ENCODE results near the gene OCLN. TPM values are rescaled to one million over a fixed set of nuclear protein-coding genes. Genes with fewer than 3 reads are reported as not detected.
A peak's percentile ranks its signal among the peaks of the same experiment; 100 is the strongest.

The OCLN gene
- total and polyA plus RNA-seq, 2 experiments from 2014 or later: 14.3 to 61.6 TPM

- Histone ChIP-seq H4K20me1 (replicated peaks; ENCODE audit: insufficient read depth) (0 out of 2 replicates have a peak, but pooled peaks cover 5% of the 10 kb centered on the region), H3K4me3 (no peak overlapping the region), H3K27me3 (ENCODE audit: insufficient read depth) (no peaks in the 10 kb centered on the region), H2AFZ (no peak overlapping the region), H3K36me3 (ENCODE audit: insufficient read depth) (no peaks in the 10 kb centered on the region), H3K9me2 (ENCODE audit: insufficient read depth) (no peaks in the 10 kb centered on the region), H3K4me2 (no peak overlapping the region), H3K4me1 (ENCODE audit: insufficient read depth) (peaks cover 6% of the 10 kb centered on the region), H3F3A (replicated peaks; ENCODE audit: low read depth) (no peaks in the 10 kb centered on the region), H3K27ac (ENCODE audit: low read depth) (no peak overlapping the region), H3K79me2 (replicated peaks; ENCODE audit: insufficient read depth) (peaks cover 3% of the 10 kb centered on the region; the same call in 1 of the 2 replicates)
- peaks cover 14% of the 10 kb centered on the region; the same call in 2 of the 3 replicates for H3K36me3 Mint-ChIP-seq (ENCODE audit: low read depth)
- no peak for TF ChIP-seq STAT1 (IDR thresholded peaks at IDR 0.05; ENCODE audit: unreplicated experiment)
- ATAC-seq (no peak), DNase-seq (ENCODE audit: low spot score) (no peak)
- peaks cover 2% of the 10 kb centered on the region for H3K27me3 Mint-ChIP-seq (ENCODE audit: insufficient read depth, low read depth, poor library complexity)
- no peak overlapping the region for H3K27ac Mint-ChIP-seq
- no peak overlapping the region for H3K4me3 Mint-ChIP-seq
- no peaks in the 10 kb centered on the region for H3K9me3 Mint-ChIP-seq
- peaks cover 25% of the 10 kb centered on the region for H3K4me1 Mint-ChIP-seq
Observed at GRCh38 chr5:69526660-69527059, 34.1 kb downstream of the OCLN start.

GRCh38 chr5:69527128-69527770 is 34.7 kb downstream of the OCLN start:
- no peak overlapping the region for H2AFZ ChIP-seq
- H3K4me1 ChIP-seq (ENCODE audit: insufficient read depth): peaks cover 6% of the 10 kb centered on the region
- H3K4me3 ChIP-seq: no peak overlapping the region
- no peak overlapping the region for H3K4me2 ChIP-seq
- no peaks in the 10 kb centered on the region for H3K36me3 ChIP-seq (ENCODE audit: insufficient read depth)
- Mint-ChIP-seq H3K9me3 (no peaks in the 10 kb centered on the region), H3K27ac (peak overlapping the region; percentile 56; the same call in 1 of the 2 replicates), H3K4me3 (no peak overlapping the region; the same call in 2 of the 3 replicates), H3K4me1 (peaks cover 25% of the 10 kb centered on the region), H3K36me3 (ENCODE audit: low read depth) (peaks cover 11% of the 10 kb centered on the region), H3K27me3 (ENCODE audit: insufficient read depth, low read depth, poor library complexity) (peaks cover 2% of the 10 kb centered on the region)
- no peak overlapping the region for H3K27ac ChIP-seq (ENCODE audit: low read depth)
- H3K9me2 ChIP-seq (ENCODE audit: insufficient read depth): no peaks in the 10 kb centered on the region
- 0 out of 2 replicates have a peak, but pooled peaks cover 5% of the 10 kb centered on the region for H4K20me1 ChIP-seq (replicated peaks; ENCODE audit: insufficient read depth)
- no peaks in the 10 kb centered on the region for H3K27me3 ChIP-seq (ENCODE audit: insufficient read depth)
- no peaks in the 10 kb centered on the region for H3F3A ChIP-seq (replicated peaks; ENCODE audit: low read depth)
- DNase-seq (ENCODE audit: low spot score): no peak
- H3K79me2 ChIP-seq (replicated peaks; ENCODE audit: insufficient read depth): peaks cover 3% of the 10 kb centered on the region; the same call in 1 of the 2 replicates
- ATAC-seq: no peak; the same call in 2 of the 3 replicates
- TF ChIP-seq CREB1 (CRISPR knock-in tag; IDR thresholded peaks at IDR 0.05; ENCODE audit: low read depth) (no peak), EZH2 (IDR thresholded peaks at IDR 0.05; ENCODE audit: low read depth, unreplicated experiment) (no peak), REST (IDR thresholded peaks at IDR 0.05; ENCODE audit: unreplicated experiment) (no peak), STAT1 (IDR thresholded peaks at IDR 0.05; ENCODE audit: unreplicated experiment) (no peak), NANOG (IDR thresholded peaks at IDR 0.05; ENCODE audit: borderline replicate concordance) (no peak), POLR2AphosphoS5 (IDR thresholded peaks at IDR 0.05; ENCODE audit: low read depth) (no peak), ZNF114 (CRISPR knock-in tag; IDR thresholded peaks at IDR 0.05) (no peak), CTCF (conservative IDR thresholded peaks at IDR 0.05; ENCODE audit: low read depth in 2 of 2) (no peak), ETS1 (IDR thresholded peaks at IDR 0.05) (no peak), EZH2phosphoT487 (IDR thresholded peaks at IDR 0.05; ENCODE audit: unreplicated experiment) (no peak)

All from GM23338 (cell line).